ENCODE data around the gene GSTM3.
"Not testable (repeated sequence)": the region's sequence is repeated elsewhere in the genome, so short reads cannot be mapped to it uniquely, and the experiment has no call there.

GRCh38 chr1:109685890-109686289 lies 54.9 kb downstream of the GSTM3 start:
- TF ChIP-seq CTCF, POLR2A (IDR thresholded peaks at IDR 0.05): not testable (repeated sequence)
